NT2/D1 (cell line): ENCODE data around the gene AFDN.

ENCODE experiments used
- DNase-seq: peaks from one replicate; pipeline ENCODE4 v3.0.0-alpha.2; 2011; ENCODE audit warnings: low read depth, low spot score
- H3K27me3 ChIP-seq: 2 replicates; pipeline ENCODE4 v1.6.0; 2011; ENCODE audit warnings: mild to moderate bottlenecking; ENCODE audit not compliant: insufficient read length, insufficient read depth
- H3K36me3 ChIP-seq: 2 replicates; pipeline ENCODE4 v1.6.1; 2011; ENCODE audit warnings: mild to moderate bottlenecking, low read length, mixed read lengths; ENCODE audit not compliant: insufficient read depth, insufficient read length
- H3K4me1 ChIP-seq: 2 replicates; pipeline ENCODE4 v1.5.1; 2011; ENCODE audit not compliant: insufficient read depth, insufficient read length
- H3K4me3 ChIP-seq: 2 replicates; pipeline ENCODE4 v1.5.1; 2011; ENCODE audit warnings: low read depth; ENCODE audit not compliant: insufficient read length
- H3K9ac ChIP-seq: 2 replicates; pipeline ENCODE4 v1.6.0; 2011; ENCODE audit warnings: low read depth; ENCODE audit not compliant: insufficient read length
- H3K9me3 ChIP-seq: 2 replicates; pipeline ENCODE4 v1.5.1; 2011; ENCODE audit warnings: mild to moderate bottlenecking, low read length; ENCODE audit not compliant: insufficient read depth
- SUZ12 ChIP-seq: IDR thresholded peaks from 2 replicates; pipeline ENCODE4 v1.6.1; 2011; ENCODE audit not compliant: insufficient read length, insufficient read depth; ENCODE audit errors: extremely low read depth
- YY1 ChIP-seq: IDR thresholded peaks from 2 replicates; pipeline ENCODE4 v1.6.1; 2011; ENCODE audit not compliant: insufficient read length, insufficient read depth
- ZNF274 ChIP-seq: IDR thresholded peaks from 2 replicates; pipeline ENCODE4 v1.6.1; 2011; ENCODE audit warnings: mild to moderate bottlenecking, low read depth, low read length

Gene AFDN

GRCh38 chr6:167848783-167849182 is 22.1 kb downstream of the AFDN start:
- no peak for TF ChIP-seq ZNF274
- TF ChIP-seq SUZ12 = no peak
- TF ChIP-seq YY1 = no peak
- Histone ChIP-seq H3K9ac (no peak overlapping the region), H3K4me1 (peaks cover 4% of the 10 kb centered on the region)

GRCh38 chr6:167849846-167850459 is 23.2 kb downstream of the AFDN start:
- H3K9me3 ChIP-seq = no peaks in the 10 kb centered on the region
- H3K4me3 ChIP-seq = no peak overlapping the region
- H3K36me3 ChIP-seq = no peaks in the 10 kb centered on the region
- H3K9ac ChIP-seq = no peak overlapping the region
- DNase-seq = no peak
- TF ChIP-seq YY1 = no peak
- TF ChIP-seq ZNF274 = no peak
- TF ChIP-seq SUZ12 = no peak
- no peaks in the 10 kb centered on the region for H3K27me3 ChIP-seq
- H3K4me1 ChIP-seq = peaks cover 4% of the 10 kb centered on the region

More at GRCh38 chr6:167848783-167849182, 22.1 kb downstream of the AFDN start:
- Histone ChIP-seq H3K9me3 (no peaks in the 10 kb centered on the region), H3K36me3 (no peaks in the 10 kb centered on the region), H3K4me3 (no peak overlapping the region), H3K27me3 (no peaks in the 10 kb centered on the region)
- no peak for DNase-seq

DNA sequence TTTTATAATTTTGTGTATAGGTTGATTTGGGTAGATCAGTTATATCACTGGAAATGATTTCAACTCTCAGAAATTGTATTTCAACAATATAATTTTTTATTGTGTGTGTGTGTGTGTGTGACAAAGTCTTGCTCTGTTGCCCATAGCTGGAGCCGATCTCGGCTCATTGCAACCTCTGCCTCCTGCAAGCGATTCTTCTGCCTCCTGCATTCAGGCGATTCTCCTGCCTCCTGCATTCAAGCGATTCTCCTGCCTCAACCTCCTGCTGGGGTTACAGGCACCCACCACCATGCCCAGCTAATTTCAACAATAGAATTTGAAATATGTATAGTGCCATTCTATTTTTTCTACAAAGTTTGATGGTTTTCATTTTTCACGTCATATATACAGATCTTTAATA is 24.1 kb downstream of the AFDN start:
- no peak overlapping the region for H3K9ac ChIP-seq
- H3K36me3 ChIP-seq = no peaks in the 10 kb centered on the region
- no peaks in the 10 kb centered on the region for H3K27me3 ChIP-seq
- H3K4me1 ChIP-seq = peaks cover 4% of the 10 kb centered on the region
- TF ChIP-seq YY1 = no peak
- no peak for TF ChIP-seq ZNF274
- TF ChIP-seq SUZ12 = no peak
- no peak overlapping the region for H3K4me3 ChIP-seq
- no peaks in the 10 kb centered on the region for H3K9me3 ChIP-seq
- DNase-seq = no peak

DNA sequence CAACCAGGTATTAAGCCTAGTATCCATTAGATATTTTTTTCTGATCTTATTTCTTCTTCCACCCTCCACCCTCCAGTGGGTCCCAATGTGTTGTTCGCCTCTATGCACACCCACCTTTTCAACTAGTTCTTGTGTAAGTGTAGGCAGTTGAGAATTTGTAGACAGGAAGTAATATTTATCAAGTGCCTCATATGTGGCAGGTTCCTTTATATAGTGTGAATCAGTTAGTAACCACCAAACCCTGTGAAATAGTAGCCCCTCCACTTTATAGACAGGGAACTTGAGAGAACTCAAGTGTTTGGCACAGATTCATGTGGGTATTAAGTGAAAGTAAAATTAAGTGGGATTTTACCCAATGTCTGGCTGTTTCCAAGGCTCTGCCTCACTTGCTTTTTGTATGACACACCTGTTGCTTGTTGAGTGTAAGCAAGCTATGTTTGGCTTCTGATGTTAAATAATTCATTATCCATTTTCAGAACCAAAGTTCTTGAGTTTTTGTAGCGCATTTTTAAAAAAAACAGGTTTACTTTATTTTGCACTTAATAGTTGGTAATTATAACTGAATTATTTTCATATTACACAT is 24.8 kb downstream of the AFDN start:
- TF ChIP-seq ZNF274 = no peak
- TF ChIP-seq YY1 = no peak
- no peak for TF ChIP-seq SUZ12
- no peak for DNase-seq
- Histone ChIP-seq H3K27me3 (no peaks in the 10 kb centered on the region), H3K4me3 (no peak overlapping the region), H3K9me3 (no peaks in the 10 kb centered on the region), H3K4me1 (peaks cover 4% of the 10 kb centered on the region), H3K36me3 (no peaks in the 10 kb centered on the region), H3K9ac (no peak overlapping the region)

- no peaks in the 10 kb centered on the region for H3K27me3 ChIP-seq
- TF ChIP-seq SUZ12 = no peak
- no peak for TF ChIP-seq YY1
- no peak for TF ChIP-seq ZNF274
- H3K9ac ChIP-seq = no peak overlapping the region
- no peaks in the 10 kb centered on the region for H3K4me1 ChIP-seq
- no peak for DNase-seq
- H3K4me3 ChIP-seq = no peak overlapping the region
- no peaks in the 10 kb centered on the region for H3K9me3 ChIP-seq
- no peaks in the 10 kb centered on the region for H3K36me3 ChIP-seq
Measured at GRCh38 chr6:167855825-167856425, 29.2 kb downstream of the AFDN start.

DNA sequence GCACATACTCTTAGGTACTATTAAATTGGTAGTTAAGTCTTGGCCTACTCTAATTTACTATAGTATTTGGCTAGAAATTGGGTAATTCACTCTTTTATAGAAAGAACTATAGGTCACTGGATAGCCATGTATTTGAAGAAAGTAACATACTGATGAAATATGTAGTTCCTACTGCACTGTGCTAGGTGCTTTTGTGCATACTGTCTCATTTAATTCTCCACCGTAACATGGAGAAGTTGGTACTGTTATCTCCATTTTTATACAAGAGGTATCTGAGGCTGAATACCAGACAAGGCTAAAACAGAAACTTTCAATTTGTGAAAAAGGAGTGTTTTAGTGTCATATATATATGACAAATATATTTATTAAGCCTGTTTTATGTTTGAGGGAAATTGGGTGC is 29.8 kb downstream of the AFDN start:
- Histone ChIP-seq H3K9me3 (no peaks in the 10 kb centered on the region), H3K9ac (no peak overlapping the region), H3K4me1 (no peaks in the 10 kb centered on the region), H3K36me3 (no peaks in the 10 kb centered on the region), H3K4me3 (no peak overlapping the region), H3K27me3 (no peaks in the 10 kb centered on the region)
- DNase-seq = no peak
- TF ChIP-seq ZNF274 = no peak
- TF ChIP-seq YY1 = no peak
- TF ChIP-seq SUZ12 = no peak

DNA sequence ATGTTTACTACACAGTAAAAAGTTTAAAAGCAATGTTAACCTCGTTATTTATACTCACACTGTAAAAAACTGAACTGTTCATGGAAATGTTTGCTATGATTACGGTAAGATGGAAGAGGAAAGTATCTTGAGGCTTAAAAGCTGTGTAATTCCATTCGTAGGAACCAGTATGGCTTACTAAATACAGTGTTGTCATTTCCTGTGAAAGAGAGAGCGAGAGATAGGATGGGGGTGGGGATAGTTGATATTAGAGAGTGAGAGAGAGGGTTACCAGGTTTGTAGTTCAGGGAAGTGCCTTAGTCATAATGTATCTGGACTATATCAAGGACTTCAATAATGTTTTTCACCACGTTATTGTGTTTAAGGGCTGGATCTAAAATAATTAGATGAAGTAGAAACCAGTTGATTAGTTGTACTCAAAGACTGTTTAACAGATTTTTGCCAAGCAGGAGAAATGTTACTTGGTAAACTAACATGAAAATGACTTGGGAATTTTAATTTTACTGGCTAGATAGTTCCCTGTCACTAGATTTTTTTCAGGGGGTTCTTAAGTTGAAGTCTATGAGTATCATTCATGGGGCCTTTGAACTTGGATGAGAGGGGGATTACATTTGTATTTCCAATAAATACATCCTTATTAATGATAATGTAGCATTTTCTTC is 30.4 kb downstream of the AFDN start:
- Histone ChIP-seq H3K4me3 (no peak overlapping the region), H3K27me3 (no peaks in the 10 kb centered on the region), H3K9me3 (no peaks in the 10 kb centered on the region), H3K4me1 (no peaks in the 10 kb centered on the region), H3K9ac (no peak overlapping the region), H3K36me3 (no peaks in the 10 kb centered on the region)
- TF ChIP-seq ZNF274 = no peak
- no peak for TF ChIP-seq YY1
- TF ChIP-seq SUZ12 = no peak
- DNase-seq = no peak
